Stromal cell of bone marrow (primary cell): ENCODE measurements around the gene C17orf100.
A peak's percentile ranks its signal among the peaks of the same experiment; 100 is the strongest.
"Not testable (repeated sequence)": the region's sequence is repeated elsewhere in the genome, so short reads cannot be mapped to it uniquely, and the experiment has no call there.

ENCODE experiments used
- DNase-seq: peaks from one replicate; pipeline ENCODE4 v3.0.0-alpha.2; 2012; ENCODE audit warnings: low read depth

Gene C17orf100

GRCh38 chr17:6641247-6641863, 10.2 kb upstream of the C17orf100 start:
- DNase-seq, result no peak

DNA sequence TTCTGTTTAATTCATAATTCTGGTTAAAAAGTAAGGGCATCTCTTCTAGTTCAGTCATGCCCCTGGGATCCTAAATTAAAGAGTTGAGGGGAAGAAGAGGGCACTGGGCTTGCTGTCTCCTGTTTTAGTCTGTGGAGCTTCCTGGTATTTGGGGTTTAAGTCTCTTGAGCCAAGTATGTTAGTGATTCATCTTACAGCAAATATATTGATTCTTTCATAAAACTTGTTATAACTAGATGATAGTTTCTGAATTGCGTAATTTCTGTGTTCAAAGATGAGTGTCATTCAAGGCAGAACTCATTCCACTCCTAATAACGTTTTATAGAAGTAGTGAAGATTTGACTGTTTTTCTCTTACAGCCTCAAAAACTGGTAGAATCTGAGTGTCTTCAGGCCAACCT, 9.0 kb upstream of the C17orf100 start:
- no peak for DNase-seq

DNA sequence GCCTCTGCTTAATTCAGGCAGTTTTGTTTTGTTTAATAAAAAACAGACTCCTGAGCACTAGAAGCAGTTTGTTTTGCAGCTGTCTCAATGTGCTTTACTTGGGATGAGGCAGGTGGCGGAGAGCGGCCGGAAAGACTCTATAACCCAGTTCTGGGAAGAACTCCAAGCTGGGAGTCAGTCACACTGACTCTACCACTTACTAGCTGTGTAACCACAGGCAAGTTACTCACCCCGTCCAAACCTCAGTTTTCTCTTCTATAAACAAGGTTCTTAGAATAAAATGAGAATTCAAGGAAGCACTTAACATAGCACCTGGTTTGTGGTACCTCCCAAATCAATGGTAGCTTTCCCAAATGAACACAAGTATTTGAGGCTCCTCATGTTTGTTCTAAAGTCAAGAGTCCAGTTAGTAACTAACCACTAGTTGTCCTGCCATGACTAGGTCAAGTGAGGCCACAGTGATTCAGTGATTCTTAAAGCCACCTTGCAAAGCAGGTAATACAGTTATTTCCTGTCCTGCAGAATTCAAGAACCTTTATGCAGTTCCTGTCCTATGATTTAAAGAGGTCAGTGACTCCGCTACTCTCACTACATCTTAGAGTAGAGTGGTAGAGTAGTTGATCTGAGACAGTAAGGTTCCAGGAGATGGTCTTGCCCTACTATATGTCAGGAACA, 8.0 kb upstream of the C17orf100 start:
- DNase-seq, result peak; percentile 78

DNA sequence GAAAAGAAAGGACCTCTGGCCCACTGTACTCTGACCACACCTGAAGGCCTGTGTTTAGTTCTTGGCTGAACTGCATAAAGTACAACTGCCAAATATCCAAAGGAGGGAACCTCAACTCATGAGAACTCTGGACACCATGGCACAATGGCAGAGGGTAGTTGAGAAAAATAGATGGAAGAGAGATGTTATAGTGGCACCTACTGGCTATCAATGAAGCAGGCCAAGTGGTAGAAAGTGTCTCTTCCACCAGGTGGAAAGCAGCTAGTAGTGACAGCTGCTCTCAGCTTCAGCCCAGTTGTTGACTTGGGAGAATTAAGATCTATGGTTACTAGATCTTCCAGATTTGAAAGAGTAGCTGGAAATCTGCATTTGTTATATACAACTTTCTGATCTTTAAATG, 3.4 kb upstream of the C17orf100 start:
- no peak for DNase-seq

- DNase-seq, result peak; percentile 25
Observed at GRCh38 chr17:6651919-6652452, 424 bp downstream of the C17orf100 start.

DNA sequence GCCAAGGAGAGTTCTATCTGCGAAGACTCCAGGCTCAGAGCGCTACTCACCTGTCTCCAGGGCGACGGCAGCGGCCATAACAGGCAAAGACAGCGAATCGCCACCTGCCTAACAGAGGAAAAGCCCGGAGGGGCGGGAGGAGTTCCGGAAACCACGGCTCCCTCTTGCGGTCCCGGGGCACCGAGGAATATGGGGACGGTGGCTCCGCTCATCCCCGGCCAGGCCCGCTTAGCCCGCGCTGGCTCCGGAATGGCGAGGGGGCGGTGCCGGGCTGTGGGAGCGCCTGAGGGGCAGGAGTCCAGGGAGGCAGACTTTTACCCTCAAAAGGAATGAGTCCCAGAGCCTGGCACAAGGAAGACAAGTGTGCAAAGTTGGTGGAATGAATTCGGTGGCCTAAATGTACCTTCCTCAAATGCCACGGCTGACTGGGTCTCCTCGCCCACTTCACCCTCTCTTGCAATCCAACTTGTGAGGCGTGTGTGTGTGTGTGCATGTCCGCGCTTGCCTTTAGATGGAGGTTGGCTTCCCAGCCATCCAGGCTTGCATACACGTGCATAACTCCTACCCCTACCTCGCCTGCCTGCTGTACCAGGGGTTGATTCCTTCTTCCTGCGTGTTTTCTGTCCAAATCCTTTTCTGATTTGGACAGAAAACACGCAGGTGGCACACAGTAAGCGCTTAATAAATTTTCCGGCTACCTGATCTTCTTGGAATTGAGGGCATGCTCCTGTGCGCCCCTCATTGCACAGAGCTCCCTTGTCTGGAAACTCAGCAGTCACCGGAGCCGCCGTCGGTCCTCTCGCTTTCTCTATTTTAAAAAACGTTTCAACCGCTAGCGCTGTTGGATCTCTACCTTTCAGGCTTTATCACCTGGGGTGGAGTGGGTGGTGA, 3.5 kb downstream of the C17orf100 start:
- no peak for DNase-seq

GRCh38 chr17:6655732-6656361, 4.3 kb downstream of the C17orf100 start:
- not testable (repeated sequence) for DNase-seq

- not testable (repeated sequence) for DNase-seq
Observed at GRCh38 chr17:6656797-6657632, 5.5 kb downstream of the C17orf100 start.

DNA sequence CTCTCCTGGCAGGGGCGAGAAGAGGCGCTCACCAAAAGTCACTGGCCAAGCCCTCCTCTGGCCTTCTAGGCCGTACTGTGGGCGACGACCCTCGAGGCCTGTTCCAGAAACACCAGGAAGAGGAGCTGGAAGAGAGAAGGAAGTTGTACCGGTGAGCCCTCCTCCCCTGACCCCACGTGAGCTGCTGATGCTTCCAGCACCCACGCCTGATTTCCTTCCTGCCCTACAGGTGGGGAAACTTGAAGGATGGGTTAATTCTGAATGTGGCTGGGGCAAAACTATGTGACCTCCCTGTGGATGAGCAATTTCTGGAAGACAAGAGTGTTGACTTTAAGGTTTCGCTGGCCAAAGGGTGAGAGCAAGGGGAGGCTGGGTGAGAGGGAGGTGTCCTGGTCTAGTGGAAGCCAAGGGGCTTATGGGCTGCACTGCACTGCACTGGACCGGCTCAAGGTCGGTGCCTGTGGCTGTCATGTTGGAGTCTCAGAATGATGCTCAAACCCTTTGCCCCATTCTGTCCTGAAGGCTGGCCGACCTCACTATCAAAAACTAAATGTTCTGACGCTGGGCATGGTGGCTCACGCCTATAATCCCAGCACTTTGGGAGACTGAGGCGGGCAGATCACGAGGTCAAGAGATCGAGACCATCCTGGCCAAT, 6.2 kb downstream of the C17orf100 start:
- DNase-seq, result no peak

- not testable (repeated sequence) for DNase-seq
Observed at GRCh38 chr17:6658411-6658810, 6.8 kb downstream of the C17orf100 start.

DNA sequence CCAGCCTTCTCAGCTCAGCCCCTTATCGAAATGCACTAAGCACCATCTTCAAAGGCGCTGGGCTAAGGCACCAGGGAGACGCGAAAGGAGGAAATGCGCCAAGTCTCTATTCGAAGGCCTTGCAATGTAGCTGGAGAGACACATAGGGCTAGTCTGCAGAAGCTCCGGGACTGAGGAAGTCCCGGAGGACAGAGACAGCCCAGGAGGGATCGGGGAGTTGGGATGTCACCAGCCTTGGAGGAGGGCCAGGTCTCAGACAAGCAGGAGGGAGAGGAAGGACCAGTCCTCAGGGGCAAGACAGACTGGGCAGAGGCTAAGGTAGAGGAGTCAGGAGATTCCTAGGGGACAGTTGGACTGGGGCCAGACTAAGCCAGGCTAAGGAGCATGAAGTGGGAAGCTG, 8.5 kb downstream of the C17orf100 start:
- DNase-seq, result no peak

DNA sequence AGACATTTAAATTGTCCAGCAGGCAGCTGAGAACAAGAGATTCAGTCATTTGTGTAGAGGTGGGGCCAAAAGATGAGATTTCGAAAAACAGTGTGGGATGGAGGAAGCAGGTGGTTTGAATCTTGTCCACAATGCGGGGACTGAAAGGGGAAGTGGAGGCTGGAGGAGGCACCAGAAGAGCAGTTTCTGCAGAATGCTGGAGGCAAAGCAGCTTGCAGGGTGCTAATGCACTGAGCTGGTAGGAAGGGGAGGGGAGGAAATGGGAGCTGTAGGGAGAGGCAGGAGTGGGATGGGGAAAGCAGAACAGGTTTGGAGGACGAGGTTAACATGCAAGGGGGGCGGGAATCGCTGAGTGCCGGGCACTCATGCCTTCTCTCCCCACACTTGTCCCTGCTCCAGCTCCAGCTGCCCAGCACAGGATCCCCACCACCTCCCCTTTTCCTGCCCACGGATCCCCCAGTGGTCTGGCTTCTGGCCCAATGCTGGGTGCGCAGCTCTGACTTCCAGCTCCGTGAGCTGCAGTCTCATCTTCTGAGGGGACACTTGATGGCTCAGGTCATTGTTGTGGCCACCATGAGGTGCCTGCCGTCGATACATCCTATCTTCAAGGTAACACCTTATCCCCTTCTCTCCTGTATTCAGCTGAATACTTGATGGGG, 9.4 kb downstream of the C17orf100 start:
- no peak for DNase-seq

- no peak for DNase-seq
Observed at GRCh38 chr17:6661464-6661848, 9.9 kb downstream of the C17orf100 start.

- not testable (repeated sequence) for DNase-seq
Observed at GRCh38 chr17:6663200-6663599, 11.6 kb downstream of the C17orf100 start.

DNA sequence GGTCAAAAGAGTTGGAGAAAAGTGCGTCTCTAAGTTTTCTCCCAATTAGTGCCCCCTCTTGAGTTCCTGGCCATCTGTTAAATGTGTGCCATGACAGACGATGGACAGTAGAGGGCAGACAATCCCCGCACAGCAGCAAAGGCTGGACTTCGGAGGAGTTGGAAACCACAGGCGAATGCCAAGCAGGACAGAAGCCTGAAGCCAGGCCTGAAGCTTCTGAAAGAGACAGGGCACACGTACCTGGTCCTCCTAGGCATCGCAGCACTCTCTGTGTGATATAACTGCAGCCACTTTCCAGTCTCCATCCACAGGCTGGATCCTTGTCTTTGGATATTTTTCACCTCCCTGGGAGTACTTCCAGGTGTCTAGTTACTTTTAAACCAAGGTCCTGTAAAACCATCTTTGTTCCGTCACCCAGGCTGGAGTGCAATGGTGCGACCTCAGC, 14.5 kb downstream of the C17orf100 start:
- DNase-seq, result peak; percentile 65

GRCh38 chr17:6666557-6666956, 15.0 kb downstream of the C17orf100 start:
- no peak for DNase-seq

DNA sequence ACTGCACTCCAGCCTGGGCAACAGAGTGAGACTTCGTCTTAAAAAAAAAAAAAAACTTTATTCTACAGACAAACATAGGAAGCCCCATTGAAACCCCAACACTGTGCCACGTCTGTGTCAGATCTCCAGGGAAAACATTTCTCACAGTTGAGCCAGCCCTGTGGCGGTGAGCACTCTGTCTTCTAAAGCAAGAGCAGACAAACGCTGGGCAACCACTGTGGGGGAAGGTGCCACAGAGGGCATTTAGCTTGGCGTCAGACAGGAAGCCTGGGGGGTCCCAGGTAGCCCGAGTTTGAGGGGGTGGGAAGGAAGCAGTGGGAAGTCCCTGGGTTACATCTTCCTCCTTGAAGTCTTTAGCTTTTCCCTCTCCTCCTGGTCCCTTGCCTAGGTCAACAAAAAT, 16.0 kb downstream of the C17orf100 start:
- DNase-seq, result no peak

DNA sequence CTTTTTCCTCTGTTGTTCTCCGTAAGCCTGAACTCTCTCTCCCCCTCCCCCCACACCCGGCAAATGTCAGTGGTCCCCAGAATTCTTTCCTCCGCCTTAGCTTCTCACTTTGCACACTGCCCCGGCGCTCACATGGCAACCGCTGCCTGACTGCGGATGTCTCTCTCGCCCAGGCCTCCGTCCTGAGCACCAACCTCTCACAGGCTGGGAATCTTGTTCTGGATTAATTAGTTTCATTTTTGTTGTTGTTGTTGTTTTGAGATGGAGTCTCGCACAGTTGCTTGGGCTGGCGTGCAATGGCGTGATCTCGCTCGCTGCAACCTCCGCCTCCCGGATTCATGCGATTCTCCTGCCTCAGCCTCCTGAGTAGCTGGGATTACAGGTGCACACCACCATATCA, 16.7 kb downstream of the C17orf100 start:
- DNase-seq, result no peak

GRCh38 chr17:6668727-6669425, 17.3 kb downstream of the C17orf100 start:
- DNase-seq, result no peak
